ENCODE results near the gene KHK. TPM values are rescaled to one million over a fixed set of nuclear protein-coding genes. Genes with fewer than 3 reads are reported as not detected.

Gene KHK
- total and polyA plus RNA-seq, 2 of the 8 experiments (the other 6 are each of a cell fraction or from before 2014, with no cell fraction given): 11.0 to 17.7 TPM

- Histone ChIP-seq H3K36me3 (ENCODE audit: control insufficient read depth in 2 of 4, insufficient read depth in 4 of 4, low read length in 3 of 4) (no peaks in the 10 kb centered on the region), H3K18ac (ENCODE audit: extremely low read depth, low read length) (no peak overlapping the region), H3K23me2 (ENCODE audit: low read depth, low read length) (peaks cover 1% of the 10 kb centered on the region; the same call in 1 of the 2 replicates), H3K79me2 (ENCODE audit: control insufficient read depth in 1 of 2, insufficient read depth in 2 of 2, low read length in 2 of 2) (no peaks in the 10 kb centered on the region), H3K56ac (replicated peaks; ENCODE audit: insufficient read length, low read depth, low read length) (no peak overlapping the region), H4K91ac (replicated peaks; ENCODE audit: insufficient read length, low read length) (no peak overlapping the region), H2AK5ac (ENCODE audit: low read depth, low read length) (no peak overlapping the region), H3K14ac (ENCODE audit: insufficient read length) (no peak overlapping the region), H3K4ac (replicated peaks; ENCODE audit: insufficient read length, low read depth, low read length) (no peak overlapping the region), H3K4me2 (ENCODE audit: insufficient read depth in 1 of 2, low read depth in 2 of 2, low read length in 2 of 2) (no peak overlapping the region), H2BK15ac (ENCODE audit: low read length) (no peak overlapping the region), H3K23ac (ENCODE audit: insufficient read length) (no peak overlapping the region), H3K4me1 (replicated peaks in 1 of 4; ENCODE audit: control insufficient read depth in 3 of 4, insufficient read depth in 4 of 4, low read length in 3 of 4) (peaks cover 0 to 8% (median 5%) of the 10 kb centered on the region in 4 experiments; a peak in 3 of 7 replicates), H3K9me3 (ENCODE audit: insufficient read depth in 2 of 2, low read depth in 1 of 2, low read length in 1 of 2) (no peaks in the 10 kb centered on the region), H4K8ac (ENCODE audit: extremely low read depth, insufficient read depth, low read length) (no peak overlapping the region), H3K4me3 (ENCODE audit: extremely low read depth in 1 of 4, insufficient read depth in 2 of 4, low read depth in 3 of 4, low read length in 4 of 4) (no peak overlapping the region), H2BK5ac (ENCODE audit: low read depth, low read length) (no peak overlapping the region), H3K79me1 (ENCODE audit: low read depth, low read length) (no peaks in the 10 kb centered on the region; the same call in 1 of the 2 replicates), H4K20me1 (replicated peaks in 1 of 2; ENCODE audit: control insufficient read depth in 1 of 2, insufficient read depth in 2 of 2, low read length in 2 of 2) (peaks cover 1 to 6% of the 10 kb centered on the region in 2 experiments), H4K5ac (ENCODE audit: insufficient read length, low read depth, low read length) (no peak overlapping the region), H2BK120ac (replicated peaks; ENCODE audit: low read depth, low read length) (no peak overlapping the region), H3K27ac (ENCODE audit: low read depth, low read length) (no peak overlapping the region), H3K27me3 (replicated peaks in 1 of 4; ENCODE audit: control insufficient read depth in 3 of 4, extremely low read depth in 1 of 4, insufficient read depth in 3 of 4, low read length in 3 of 4) (no peaks in the 10 kb centered on the region), H2AFZ (ENCODE audit: low read length) (no peak overlapping the region), H3K9ac (replicated peaks in 1 of 4; ENCODE audit: extremely low read depth in 1 of 4, low read depth in 3 of 4, low read length in 3 of 4) (no peak overlapping the region), H2BK12ac (ENCODE audit: low read depth, low read length) (no peak overlapping the region), H2BK20ac (ENCODE audit: low read length) (no peak overlapping the region)
- no peak for FAIRE-seq
- CTCF ChIA-PET (ENCODE audit: partially characterized antibody): interaction anchor here (0.6 to 16.5 kb wide), 10 partner anchors 8 to 277 kb away, joined by 3 to 160 read pairs (median 4); partner anchors contain the start of gene AGBL5
- POLR2A ChIA-PET (ENCODE audit: partially characterized antibody): interaction anchor here (1.1 to 1.4 kb wide), 2 partner anchors 130 to 155 kb away, joined by 3 to 4 read pairs; no protein-coding TSS in a partner anchor
- 87% methylated on average over 18 of the region's 25 CpGs; no CpG with 5 or more reads in 1 of the 2 experiments for WGBS, 2 experiments (ENCODE audit: extremely low coverage in 1 of 2, insufficient coverage in 1 of 2, insufficient read length in 1 of 2, insufficient replicate concordance in 2 of 2, low coverage in 1 of 2, low lambda C conversion rate in 2 of 2, missing lambda C conversion rate in 1 of 2)
- DNase-seq (ENCODE audit: low read depth in 1 of 2, low spot score in 2 of 2): no peak
- TF ChIP-seq TCF12 (IDR thresholded peaks at IDR 0.05; ENCODE audit: low read depth, low read length) (no peak), CEBPB (IDR thresholded peaks at IDR 0.05; ENCODE audit: low read depth, low read length) (no peak), SP1 (IDR thresholded peaks at IDR 0.05; ENCODE audit: low read depth, low read length) (no peak), CHD1 (IDR thresholded peaks at IDR 0.05; ENCODE audit: low read depth, low read length) (no peak), ZNF274 (IDR thresholded peaks at IDR 0.05; ENCODE audit: borderline replicate concordance, extremely low read depth, low read length) (no peak), NANOG (IDR thresholded peaks at IDR 0.05; ENCODE audit: insufficient read depth, low read depth, low read length, poor library complexity, severe bottlenecking) (no peak), E2F6 (IDR thresholded peaks at IDR 0.05) (no peak), RBBP5 (IDR thresholded peaks at IDR 0.05; ENCODE audit: borderline replicate concordance, low read depth, low read length) (no peak), RXRA (IDR thresholded peaks at IDR 0.05; ENCODE audit: insufficient read depth, low read depth, low read length) (no peak), SIN3A (conservative IDR thresholded peaks at IDR 0.05 in 1 of 2, IDR thresholded peaks at IDR 0.05 in 1 of 2; ENCODE audit: low read depth in 1 of 2, low read length in 2 of 2) (no peak)
Observed at GRCh38 chr2:27091746-27092695, 5.4 kb downstream of the KHK start.
